ENCODE data around the gene HTR4.
"Not testable (repeated sequence)": the region's sequence is repeated elsewhere in the genome, so short reads cannot be mapped to it uniquely, and the experiment has no call there.

HTR4 gene

DNA sequence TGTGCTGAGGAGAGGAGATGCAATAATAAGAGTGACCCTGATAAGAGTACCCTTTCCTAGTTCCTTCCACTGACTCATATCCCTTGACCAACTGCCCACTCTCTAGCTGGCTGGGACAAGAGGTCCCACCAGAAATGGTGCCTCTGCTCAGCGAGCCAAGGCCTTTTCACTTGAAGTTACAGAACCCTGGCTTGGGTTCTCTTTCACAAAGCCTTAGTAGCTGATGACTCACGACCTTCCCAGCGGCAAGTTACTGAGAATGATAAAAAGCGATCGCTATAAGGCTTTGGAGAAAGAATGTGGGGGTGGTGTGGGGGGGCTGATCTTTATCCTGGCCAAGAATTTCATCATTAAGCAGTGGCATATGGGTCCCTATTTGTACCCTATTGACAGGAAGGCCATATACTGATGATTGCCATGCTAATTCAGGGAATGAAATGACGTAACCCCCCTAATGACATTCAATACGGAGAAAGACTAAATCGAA, 180.3 kb downstream of the HTR4 start:
- DNase-seq (ENCODE audit: low spot score), result no peak

- no peak for DNase-seq (ENCODE audit: low spot score)
These were observed 182.9 kb downstream of the HTR4 start for GRCh38 chr5:148471379-148471778.

DNA sequence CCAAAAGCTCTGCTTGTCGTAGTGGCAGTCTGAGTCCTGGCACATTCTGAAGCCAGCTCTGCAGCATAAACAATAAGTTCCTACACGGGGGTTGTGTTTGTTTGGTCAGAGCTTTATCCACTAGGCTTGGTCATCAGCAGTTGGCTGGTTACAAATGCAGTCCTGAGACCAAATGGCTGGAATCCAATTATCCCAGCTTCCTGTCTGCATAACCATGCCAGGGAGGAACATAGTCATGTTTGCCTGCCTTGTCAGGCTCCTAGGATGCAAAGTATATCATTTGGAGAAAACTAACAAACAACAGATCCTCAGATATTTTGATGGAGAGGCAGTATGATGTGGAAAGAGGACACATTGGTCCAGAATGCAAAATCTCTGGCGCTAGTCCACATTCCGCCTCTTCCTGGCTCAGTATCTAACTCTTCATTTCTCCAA, 184.8 kb downstream of the HTR4 start:
- DNase-seq (ENCODE audit: low spot score), result no peak

DNA sequence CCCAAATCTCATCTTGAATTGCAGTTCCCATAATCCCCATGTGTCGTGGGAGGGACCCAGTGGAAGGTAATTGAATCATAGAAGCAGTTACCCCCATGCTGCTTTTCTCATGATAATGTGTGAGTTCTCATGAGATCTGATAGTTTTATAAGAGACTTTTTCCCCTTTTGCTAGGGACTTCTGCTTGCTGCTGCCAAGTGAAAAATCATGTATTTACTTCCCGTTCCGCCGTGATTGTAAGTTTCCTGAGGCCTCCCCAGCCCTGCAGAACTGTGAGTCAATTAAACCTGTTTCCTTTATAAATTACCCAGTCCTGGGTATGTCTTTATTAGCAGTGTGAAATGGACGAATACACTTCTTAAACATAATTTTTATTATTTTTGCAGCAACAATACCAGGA, 185.6 kb downstream of the HTR4 start:
- DNase-seq (ENCODE audit: low spot score), result not testable (repeated sequence)

GRCh38 chr5:148467958-148468357, 186.4 kb downstream of the HTR4 start:
- DNase-seq (ENCODE audit: low spot score), result no peak

GRCh38 chr5:148466236-148466580, 188.1 kb downstream of the HTR4 start:
- DNase-seq (ENCODE audit: low spot score), result no peak

- no peak for DNase-seq (ENCODE audit: low spot score)
These were observed 188.7 kb downstream of the HTR4 start for GRCh38 chr5:148465381-148466235.

GRCh38 chr5:148459669-148460068, 194.7 kb downstream of the HTR4 start:
- no peak for DNase-seq (ENCODE audit: low spot score)

DNA sequence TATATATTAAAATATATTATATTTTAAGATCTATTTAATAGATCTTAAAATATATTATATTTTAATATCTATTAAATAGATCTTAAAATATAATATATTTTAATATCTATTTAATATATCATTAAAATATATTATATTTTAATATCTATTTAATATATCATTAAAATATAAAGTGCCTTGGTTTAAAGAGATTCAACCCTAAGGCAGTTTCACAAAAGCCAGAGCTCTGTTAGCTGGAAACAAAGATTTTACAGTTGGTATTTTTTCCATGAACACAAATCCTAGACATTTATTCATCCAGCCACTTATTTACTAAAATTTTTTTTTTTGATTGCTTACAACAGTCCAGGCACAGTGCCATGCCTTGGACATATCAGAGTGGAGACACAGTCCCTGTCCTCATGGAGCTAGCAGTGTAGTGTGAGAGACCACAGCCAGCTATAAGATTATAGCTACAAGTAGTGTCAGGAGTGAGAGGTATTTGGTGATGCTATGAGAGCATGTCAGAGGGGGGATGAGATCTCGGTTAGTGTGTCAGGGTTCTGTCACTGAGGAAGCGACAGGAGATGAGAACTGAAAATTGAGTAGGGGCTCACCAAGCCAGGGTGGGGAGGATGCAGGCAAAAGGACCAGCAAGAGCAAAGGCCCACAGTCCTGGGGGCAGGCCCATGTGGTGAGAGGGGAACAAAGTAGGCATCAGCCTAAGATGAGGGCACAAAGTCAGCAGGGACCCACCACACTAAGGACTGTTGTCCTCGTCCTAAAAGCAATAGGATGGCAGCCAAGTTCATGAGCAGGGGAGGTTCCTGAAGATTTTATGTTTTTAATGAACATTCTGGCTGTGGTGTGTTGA, 196.1 kb downstream of the HTR4 start:
- DNase-seq (ENCODE audit: low spot score), result no peak

GRCh38 chr5:148457183-148457620, 197.1 kb downstream of the HTR4 start:
- DNase-seq (ENCODE audit: low spot score), result no peak

DNA sequence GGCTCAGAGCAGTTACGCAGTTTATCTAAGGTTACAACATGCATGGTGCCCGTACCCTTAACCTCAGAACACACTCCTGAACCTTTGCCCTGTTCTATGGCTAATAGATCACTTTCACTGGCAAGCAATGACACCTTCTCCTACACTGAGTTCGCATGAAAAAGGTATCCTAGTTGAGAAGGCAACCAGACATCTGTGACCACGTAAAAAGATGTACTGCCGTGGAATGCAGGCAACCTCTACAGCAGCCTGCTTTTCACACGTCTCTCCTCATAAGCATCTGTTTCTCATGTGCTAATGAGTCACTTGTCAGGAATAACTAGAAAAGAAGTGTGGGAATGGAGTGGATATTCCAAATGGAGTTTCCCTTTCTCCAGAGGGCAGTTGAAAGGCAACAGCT, 199.1 kb downstream of the HTR4 start:
- DNase-seq (ENCODE audit: low spot score), result no peak

DNA sequence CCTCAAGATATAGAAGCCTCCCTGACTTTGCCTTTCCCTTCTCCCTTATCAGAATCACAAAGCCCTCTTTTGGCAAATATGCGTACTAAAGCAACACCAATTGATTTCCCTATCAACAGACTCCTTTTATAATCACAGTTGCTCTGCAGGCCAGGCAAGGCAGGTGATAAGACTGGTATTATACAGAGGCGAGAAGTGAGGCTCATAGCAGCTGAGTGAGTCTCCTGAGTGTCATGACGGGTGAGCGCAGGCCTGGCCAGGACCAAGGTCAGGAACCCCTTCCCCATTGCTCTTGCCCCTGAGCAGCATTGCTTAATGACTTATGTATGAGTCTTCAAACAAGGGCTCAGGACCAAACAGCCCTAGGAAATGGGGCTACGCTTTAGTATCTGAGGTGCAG, 199.8 kb downstream of the HTR4 start:
- no peak for DNase-seq (ENCODE audit: low spot score)

GRCh38 chr5:148452499-148453193, 201.7 kb downstream of the HTR4 start:
- DNase-seq (ENCODE audit: low spot score), result no peak

- DNase-seq (ENCODE audit: low spot score), result no peak
These were observed 207.7 kb downstream of the HTR4 start for GRCh38 chr5:148446611-148447010.

GRCh38 chr5:148445578-148445977, 208.7 kb downstream of the HTR4 start:
- DNase-seq (ENCODE audit: low spot score), result no peak

- no peak for DNase-seq (ENCODE audit: low spot score)
These were observed 210.3 kb downstream of the HTR4 start for GRCh38 chr5:148443998-148444397.

- no peak for DNase-seq (ENCODE audit: low spot score)
These were observed 211.1 kb downstream of the HTR4 start for GRCh38 chr5:148443241-148443640.

- no peak for DNase-seq (ENCODE audit: low spot score)
These were observed 215.4 kb downstream of the HTR4 start for GRCh38 chr5:148438933-148439332.

DNA sequence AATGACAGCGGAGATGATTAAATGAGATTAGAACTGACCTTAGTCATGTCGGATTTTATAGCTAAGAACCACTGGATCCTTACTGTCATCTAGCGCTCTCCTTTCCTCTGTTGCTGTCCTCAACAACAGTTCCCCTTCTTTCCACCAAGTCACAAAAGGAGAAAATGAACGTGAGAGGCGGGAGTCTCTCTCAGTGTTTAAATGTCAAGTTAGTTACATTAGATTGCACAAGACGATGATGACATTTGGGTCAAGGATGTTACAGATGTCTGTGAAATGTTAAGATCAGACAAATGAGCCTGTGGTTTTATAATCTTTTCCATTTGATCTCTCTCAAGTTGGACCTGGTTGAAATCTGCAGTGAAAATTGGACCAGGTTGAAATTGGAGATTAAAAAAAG, 217.1 kb downstream of the HTR4 start:
- DNase-seq (ENCODE audit: low spot score), result no peak

GRCh38 chr5:148436029-148436428, 218.3 kb downstream of the HTR4 start:
- no peak for DNase-seq (ENCODE audit: low spot score)

- DNase-seq (ENCODE audit: low spot score), result no peak
These were observed 220.5 kb downstream of the HTR4 start for GRCh38 chr5:148433826-148434225.
